Tibial nerve (tissue), 4 donors: Measurements from ENCODE around the gene KBTBD4.

Source experiments
- CTCF ChIP-seq, 5 experiments: fragments of 200-600 bp in 3 of 5; fragments of 450-650 bp in 2 of 5; sonication (generic) in 3 of 5; IDR thresholded peaks; one replicate each; pipeline ENCODE4 v1.5.1; 2016 to 2019; ENCODE audit warnings: antibody characterized with exemption in 5 of 5, mild to moderate bottlenecking in 3 of 5, moderate library complexity in 2 of 5
- EP300 ChIP-seq, 2 donors: sonication (generic); formaldehyde crosslinking; IDR thresholded peaks; one replicate each; pipeline ENCODE4 v1.6.1; 2017; ENCODE audit warnings: antibody characterized with exemption in 2 of 2, mild to moderate bottlenecking in 1 of 2
- POLR2A ChIP-seq, 2 donors: fragments of 450-650 bp; IDR thresholded peaks; one replicate each; pipeline ENCODE4 v1.6.1; 2017; ENCODE audit warnings: antibody characterized with exemption in 2 of 2, mild to moderate bottlenecking in 2 of 2, moderate library complexity in 2 of 2

GRCh38 chr11:47545298-47545697 lies 33.5 kb downstream of the KBTBD4 start:
- no peak for TF ChIP-seq CTCF (IDR thresholded peaks at IDR 0.05)
- no peak for TF ChIP-seq POLR2A (IDR thresholded peaks at IDR 0.05)
- no peak for TF ChIP-seq EP300 (IDR thresholded peaks at IDR 0.05)
